ENCODE measurements around the gene AK9.
"Not testable (repeated sequence)": the region's sequence is repeated elsewhere in the genome, so short reads cannot be mapped to it uniquely, and the experiment has no call there.

The AK9 gene

DNA sequence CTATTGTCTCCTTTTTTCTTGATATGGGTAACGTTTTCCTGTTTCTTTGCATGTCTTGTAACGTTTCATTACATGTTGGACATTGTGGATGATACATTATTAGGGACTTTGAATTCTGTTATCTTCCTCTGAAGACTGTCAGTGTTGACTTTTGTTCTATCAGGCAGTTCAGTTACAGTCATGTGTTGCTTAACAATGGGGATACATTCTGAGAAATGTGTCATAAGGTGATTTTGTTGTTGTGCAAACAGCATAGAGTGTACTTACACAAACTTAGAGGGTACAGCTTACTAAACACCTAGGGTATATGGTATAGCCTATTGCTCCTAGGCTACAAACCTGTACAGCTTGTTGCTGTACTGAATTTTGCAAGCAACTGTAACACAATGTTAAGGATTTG, 64.7 kb downstream of the AK9 start:
- DNase-seq (ENCODE audit: low read depth in 2 of 3, low spot score in 1 of 3) = no peak

DNA sequence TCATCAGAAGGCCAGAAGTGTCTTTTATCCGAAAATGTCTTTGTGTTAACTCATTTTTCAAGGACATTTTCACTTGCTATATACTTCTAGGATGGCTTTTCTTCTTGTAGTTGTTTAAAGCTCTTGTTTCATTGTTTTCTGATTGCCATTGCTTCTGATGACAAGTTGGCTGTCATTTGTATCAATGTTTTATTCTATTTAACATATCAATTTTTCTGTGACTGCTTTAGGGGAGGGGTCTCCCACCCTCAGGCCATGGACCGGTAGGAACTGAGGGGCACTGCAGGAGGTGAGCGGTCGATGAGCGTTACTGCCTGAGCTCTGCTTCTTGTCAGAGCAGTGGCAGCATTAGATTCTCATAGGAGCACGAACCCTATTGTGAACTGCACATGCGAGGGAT, 65.8 kb downstream of the AK9 start:
- DNase-seq (ENCODE audit: low read depth in 2 of 3, low spot score in 1 of 3) = no peak

DNA sequence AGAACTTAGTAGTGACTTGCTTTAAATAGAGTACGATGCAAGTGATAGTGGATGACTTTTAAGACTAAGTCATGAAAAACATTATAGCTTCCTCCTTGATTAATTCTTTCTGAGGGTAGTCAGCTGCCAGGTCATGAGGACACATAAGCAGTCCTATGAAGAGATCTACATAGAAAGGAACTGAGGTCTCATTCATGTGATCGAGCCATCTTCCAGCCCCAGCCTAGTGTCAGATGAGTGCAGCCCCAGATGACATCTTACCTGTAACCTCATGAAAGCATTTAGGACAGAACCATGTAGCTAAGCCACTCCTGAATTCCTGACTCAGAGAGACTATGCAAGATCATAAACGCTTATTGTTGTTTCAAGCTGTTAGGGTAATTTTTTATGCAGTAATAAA, 67.7 kb downstream of the AK9 start:
- DNase-seq (ENCODE audit: low read depth in 2 of 3, low spot score in 1 of 3) = no peak

DNA sequence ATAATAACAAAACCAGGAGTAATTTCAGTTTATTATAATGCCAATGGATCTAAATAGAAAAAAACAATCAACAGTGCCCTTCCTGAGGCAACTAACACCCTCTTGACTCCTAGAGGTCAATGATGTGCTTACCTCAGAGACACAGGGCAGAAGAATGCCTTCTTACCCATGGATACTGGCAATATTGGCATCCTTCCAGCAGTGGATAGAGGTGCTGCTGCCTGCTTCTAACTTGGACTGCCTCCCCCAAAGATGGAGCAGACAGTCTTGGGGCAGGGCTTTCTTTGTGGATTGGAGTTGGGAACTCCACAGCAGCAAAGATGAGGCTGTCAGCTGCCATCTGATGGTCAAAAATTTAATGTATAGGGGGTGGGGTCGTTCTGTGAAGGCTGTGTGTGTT, 78.7 kb downstream of the AK9 start:
- no peak for DNase-seq (ENCODE audit: low read depth in 2 of 3, low spot score in 1 of 3)

DNA sequence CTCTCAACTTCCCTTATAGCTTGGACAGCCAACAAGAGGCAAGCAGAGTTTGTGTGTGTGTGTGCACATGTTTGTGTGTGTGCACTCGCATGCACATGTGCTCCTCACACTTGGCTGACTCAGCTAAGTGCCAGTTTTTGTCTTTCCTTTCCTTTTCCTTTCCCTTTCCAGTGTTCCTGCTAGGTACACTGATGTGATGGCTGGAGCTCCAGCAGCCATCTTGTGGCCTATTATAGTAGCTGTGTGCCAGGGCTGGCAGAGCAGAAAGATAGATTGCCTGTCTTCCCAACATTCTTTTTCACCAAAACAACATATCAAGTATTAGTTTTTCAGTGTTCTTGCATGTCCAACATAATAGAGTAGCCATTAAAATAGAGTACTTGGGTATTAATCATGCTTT, 79.5 kb downstream of the AK9 start:
- no peak for DNase-seq (ENCODE audit: low read depth in 2 of 3, low spot score in 1 of 3)

DNA sequence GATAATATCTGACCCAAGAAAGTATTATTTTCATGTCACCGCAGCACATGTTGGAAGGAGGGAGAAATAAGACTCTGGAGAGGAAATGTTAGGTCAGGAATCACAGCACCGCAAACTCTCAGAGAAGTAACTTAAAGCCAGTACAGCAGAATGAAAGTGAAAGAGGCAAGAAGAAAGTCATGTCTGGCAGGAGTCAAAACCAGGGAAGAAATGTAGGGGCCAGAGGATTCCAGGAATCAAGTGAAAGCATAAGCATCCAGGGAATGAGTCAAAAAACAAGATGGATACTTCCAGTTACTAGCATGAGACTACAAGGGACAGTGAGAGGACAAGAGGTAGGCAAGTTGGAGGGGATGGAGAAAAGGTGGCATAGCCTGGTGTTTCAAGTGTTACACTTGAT, 80.4 kb downstream of the AK9 start:
- DNase-seq (ENCODE audit: low read depth in 2 of 3, low spot score in 1 of 3) = no peak

DNA sequence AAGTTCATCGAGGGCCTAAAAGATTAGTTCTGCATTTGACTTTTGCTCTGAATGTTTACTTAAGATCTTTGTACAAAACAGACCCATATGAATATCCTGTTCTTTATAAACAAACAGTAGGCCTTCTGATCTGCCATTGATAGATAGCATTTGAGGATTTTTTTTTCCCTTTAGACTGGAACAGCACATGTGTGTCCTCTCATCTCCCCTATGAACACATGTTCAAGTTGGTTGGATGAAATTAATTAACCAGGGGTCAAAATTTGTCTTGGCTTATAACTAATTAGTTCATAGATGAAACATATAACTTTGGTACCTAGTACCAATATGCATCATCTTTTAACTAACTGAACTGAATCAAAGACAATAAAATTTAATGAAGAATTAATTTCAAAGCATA, 81.3 kb downstream of the AK9 start:
- no peak for DNase-seq (ENCODE audit: low read depth in 2 of 3, low spot score in 1 of 3)

DNA sequence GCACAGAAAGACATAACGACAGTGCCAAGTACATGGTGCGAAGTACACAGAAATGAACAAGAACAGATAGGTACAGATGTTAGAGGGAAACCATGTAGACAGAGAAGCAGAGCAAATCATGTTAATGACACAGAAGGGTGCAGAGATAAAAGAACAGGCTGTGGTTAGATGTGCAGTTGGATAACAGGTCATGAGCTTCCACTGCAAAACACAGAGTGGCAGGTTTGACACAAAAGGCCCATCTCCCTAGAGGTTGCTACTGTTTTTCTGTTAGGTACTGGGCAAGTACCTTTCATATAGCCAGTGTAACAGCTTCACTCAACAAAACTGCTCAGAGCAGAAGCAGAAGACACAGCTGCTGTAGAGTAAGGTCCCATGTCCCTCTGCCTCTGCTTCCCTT, 84.6 kb downstream of the AK9 start:
- DNase-seq (ENCODE audit: low read depth in 2 of 3, low spot score in 1 of 3) = no peak

DNA sequence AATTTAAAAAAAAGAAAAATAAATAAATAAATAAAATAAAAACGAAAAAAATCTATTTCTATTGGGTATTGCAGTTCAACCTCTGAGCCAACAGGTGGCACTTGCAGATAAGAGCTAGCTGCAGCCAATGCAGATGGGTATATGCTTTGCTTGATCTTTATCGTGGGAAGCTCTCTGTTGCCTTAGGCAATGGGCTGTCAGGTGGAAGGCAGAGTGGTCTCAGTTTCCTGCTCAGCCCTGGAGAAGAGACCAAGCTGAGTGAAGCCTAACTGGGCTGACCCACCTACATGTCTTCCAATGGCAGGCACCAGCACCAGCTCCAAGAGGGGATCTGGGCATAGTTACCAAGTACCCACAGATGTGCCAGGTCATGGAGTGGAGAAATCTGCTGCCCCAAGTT, 95.0 kb downstream of the AK9 start:
- DNase-seq (ENCODE audit: low read depth in 2 of 3, low spot score in 1 of 3) = no peak

DNA sequence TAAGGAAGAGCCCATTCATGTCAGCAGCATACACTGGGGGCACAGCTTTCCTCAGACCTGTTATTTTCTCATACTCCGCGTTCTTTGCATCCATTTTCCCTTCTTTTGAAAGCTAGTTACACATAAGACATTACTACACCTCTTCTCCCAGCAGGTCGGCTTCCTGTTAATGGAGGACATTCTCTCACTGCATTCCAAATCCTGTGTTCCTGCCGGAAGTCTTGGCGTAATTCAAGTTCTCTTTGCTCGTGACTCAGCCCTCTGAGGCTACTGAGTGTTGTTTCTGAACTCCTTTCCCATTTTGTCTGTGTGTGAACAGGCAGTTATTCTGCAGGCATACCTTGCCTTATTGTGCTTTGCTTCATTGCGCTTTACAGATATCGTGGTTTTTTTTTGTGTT, 110.5 kb downstream of the AK9 start:
- no peak for DNase-seq (ENCODE audit: low read depth in 2 of 3, low spot score in 1 of 3)

DNA sequence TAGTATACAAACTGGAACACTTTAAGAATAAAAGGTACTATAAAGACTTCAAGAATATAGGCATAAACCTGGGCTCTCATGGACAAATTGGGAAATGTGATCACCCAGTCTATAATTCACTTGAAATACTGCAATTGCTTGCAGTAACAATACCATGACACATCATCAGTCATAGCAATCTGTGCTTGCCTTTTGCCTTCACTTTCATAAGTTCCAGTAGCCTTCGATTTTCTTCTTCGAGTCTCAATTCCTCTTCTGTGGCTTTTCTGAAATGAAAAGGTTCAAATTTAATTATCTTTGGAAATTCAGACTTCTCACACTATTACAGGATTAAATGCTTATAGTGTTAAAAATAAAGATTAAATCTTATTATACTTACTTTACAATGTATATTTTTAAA, 111.6 kb downstream of the AK9 start:
- no peak for DNase-seq (ENCODE audit: low read depth in 2 of 3, low spot score in 1 of 3)

DNA sequence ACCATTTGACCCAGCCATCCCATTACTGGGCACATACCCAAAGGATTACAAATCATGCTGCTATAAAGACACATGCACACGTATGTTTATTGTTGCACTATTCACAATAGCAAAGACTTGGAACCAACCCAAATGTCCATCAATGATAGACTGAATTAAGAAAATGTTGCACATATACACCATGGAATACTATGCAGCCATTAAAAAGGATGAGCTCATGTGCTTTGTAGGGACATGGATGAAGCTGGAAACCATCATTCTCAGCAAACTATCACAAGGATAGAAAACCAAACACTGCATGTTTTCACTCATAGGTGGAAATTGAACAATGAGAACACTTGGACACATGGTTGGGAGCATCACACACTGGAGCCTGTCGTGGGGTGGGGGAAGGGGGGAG, 121.1 kb downstream of the AK9 start:
- DNase-seq (ENCODE audit: low read depth in 2 of 3, low spot score in 1 of 3) = not testable (repeated sequence)

DNA sequence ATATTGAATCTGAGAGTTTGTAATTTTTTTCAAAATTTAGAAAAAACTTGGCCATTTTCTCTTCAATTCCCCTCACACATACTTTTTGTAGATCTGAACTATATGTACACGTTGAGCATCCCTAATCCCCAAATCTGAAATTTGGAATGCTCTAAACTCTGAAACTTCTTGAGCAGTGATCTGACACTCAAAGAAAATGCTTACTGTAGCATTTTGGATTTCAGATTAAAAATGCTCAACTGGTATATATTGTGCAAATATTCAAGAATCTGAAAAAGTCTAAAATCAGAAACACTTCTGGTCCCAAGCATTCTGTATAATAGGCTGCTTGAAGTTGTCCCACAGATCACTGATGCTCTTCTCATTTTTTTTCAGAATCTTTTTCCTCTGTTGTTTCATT, 129.2 kb downstream of the AK9 start:
- DNase-seq (ENCODE audit: low read depth in 2 of 3, low spot score in 1 of 3) = no peak

DNA sequence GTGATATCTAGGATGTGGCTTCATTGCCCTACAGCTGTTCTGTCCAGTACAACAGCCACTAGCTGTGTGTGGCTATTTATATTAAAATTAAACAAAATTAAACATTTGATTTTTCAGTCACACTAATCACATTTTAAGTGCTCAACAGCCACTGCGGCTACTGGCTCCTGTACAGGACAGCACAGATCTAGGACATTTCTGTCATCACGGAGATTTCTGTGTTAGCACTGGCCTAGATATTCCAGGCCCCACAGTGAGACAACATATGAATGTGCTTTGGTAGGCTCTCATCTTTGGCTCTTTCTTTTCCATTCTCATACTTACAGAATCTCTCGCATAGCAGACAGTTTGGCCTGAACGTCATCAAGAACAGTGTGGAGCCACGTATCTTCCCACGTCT, 159.6 kb downstream of the AK9 start:
- no peak for DNase-seq (ENCODE audit: low read depth in 2 of 3, low spot score in 1 of 3)

DNA sequence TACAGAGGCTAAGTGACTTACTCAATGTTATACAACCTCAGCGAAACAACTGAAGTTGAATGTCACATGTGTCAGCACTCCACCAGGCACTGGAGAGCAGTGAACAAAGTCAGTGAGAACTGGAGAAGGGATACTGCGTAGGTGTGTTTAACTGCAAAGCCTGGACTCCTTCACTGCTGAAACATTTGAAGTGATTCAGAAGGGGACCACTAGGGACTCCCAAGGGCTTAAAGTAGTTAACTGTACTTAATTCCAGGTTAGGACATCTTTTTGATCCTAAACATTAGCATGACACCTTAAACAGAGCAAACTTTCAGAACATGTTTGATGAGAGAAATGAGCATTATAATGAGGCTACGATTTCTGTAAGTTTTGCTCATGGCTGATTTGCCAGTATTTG, 163.0 kb downstream of the AK9 start:
- no peak for DNase-seq (ENCODE audit: low read depth in 2 of 3, low spot score in 1 of 3)

DNA sequence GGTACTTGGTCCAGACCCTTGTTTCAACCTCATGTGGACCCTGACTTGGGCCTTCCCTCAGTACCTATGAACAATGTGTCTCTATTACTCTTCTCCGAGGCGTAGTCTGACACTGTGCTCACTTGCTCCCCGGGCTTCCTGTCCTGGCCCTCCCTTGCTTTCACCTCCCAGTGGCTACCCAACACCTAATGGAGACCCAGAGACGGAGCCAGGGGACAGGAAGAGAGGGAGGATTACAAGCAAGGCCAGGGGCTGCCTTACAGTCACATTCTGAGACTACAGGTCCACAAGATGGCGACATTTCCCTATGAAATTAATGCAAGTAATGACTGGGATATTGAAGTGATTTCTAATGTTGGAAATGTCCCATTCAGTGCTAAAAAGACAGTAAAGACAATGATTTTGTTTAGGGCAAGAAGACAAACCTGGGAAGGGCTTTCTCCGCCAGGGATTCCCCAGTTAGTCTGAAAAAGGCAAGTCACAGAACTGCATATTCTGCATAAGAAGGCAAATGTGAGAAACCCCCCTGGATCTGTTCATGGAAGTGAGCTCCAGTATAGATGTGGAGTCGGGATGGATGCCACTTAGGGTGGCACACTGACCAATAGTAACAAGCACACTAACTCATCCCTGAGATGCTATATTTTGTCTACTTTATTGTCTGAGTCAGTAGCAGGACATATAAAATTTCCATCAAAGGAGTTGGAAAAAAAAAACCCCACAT, 163.9 kb downstream of the AK9 start:
- peak; percentile 10 to 74 (median 28) for DNase-seq (ENCODE audit: low read depth in 2 of 3, low spot score in 1 of 3)

DNA sequence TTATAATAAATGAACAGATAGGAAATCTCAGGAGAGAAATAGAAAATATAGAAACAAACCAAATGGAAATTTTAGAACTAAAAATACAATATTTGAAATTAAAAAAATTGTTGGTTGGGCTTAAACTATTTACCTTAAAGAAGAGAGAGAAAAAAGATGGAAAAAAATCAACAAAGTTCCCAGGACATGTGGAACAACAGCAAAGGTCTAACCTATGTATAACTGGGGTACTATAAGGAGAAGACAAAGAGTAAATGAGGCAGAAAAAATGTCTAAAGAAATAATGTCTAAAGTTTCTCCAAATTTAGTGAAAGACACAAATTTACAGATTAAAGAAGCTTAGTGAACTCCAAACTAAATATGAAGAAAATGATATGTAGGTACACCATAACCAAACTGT, 166.9 kb downstream of the AK9 start:
- DNase-seq (ENCODE audit: low read depth in 2 of 3, low spot score in 1 of 3) = no peak

DNA sequence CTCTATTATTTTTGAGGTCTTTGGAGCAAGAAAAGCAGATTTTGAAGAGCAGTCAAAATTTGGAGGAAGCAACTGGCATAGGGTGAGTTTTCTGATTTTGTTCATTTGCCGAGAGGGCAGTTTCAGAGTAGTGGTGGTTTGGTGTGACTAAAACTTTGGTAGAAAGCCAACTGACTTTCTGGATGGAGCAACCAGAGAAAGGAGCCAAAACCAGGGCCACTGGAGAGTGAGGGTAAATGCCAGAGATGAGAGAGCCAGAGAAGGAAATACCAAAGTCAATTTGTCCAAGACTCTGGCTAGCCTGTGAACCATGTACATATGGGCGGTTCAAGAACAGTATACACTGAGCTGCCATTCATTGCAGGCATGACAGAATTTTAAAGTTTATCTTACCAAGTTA, 167.5 kb downstream of the AK9 start:
- no peak for DNase-seq (ENCODE audit: low read depth in 2 of 3, low spot score in 1 of 3)

DNA sequence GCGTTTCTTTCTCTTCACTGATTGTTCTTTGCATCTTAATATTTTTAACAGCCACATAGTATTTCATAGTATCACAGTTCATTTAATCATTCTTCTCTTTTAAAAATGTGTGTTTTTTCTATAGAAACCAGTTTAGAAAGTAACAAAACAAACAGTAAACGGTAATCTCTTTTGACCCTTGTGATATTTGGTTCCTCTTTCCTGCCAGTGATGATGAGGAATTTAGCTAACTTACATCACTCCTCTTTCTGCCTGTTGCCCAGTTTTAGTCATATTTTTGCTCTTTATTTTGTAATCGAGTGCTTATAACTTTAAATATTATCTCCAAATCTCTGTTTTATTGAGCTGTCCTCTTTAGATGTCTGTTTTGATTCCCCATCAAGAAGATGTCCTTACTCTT, 169.9 kb downstream of the AK9 start:
- DNase-seq (ENCODE audit: low read depth in 2 of 3, low spot score in 1 of 3) = no peak

DNA sequence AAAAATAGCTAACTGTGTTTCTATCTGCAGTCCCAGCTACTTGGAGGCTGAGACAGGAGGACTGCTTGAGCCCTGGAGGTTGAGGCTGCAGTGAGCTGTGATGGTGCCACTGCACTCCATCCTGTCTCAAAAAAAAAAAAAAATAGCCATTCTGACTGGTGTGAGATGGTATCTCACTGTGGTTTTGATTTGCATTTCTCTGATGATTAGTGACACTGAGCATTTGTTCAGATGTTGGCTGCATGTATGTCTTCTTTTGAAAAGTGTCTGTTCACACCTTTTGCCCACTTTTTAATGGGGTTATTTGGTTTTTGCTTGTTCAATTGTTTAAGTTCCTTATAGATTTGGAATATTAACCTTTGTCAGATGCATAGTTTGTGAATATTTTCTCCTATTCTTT, 171.4 kb downstream of the AK9 start:
- DNase-seq (ENCODE audit: low read depth in 2 of 3, low spot score in 1 of 3) = not testable (repeated sequence)

DNA sequence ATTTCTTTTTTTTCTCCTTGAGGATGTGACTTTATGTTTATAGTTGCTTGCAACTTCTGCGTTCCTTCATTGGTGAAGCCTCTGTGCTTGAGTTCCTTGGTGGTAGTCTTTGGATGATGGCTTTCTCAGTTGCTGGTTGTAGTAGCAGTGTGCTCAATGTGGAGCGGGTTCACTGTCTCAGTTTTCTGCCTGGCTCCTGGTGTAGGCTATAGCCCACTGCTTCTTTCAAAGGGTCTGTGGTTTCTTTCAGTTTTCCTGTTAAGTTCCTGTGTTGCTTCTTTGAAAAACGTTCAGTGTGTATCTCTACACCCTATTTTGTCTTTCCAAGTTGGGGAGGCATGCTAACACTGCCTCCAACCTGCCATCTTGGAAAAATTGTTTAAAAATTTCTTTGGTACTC, 174.1 kb downstream of the AK9 start:
- DNase-seq (ENCODE audit: low read depth in 2 of 3, low spot score in 1 of 3) = no peak

DNA sequence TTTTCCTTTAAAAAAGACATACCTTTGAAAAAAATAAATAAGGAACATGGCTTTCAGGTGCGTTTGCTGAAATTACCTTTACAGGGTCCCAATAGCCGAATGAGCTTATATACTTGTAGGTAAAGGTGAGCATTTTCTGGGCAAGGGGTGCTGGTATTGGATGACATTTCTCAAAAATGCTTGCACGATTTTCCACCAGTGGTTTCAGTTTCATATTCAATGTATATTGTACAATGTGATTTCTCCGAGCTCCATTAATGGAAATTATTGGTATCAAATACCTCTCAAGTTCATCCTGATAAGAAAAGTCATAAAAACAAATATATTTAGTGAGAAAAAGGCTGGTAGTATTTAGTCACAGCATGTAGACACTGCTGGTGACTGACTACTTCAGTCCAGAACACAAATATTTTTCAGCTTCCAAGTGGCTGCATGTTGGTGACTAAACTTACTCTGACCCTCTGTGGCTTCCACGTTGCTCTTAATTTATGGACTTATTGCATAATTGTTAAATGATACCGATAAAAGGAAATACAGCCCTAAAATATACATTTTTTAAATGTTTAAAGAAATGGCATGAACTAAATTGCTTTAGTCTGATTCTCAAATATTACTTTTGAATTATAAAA, 175.1 kb downstream of the AK9 start:
- DNase-seq (ENCODE audit: low read depth in 2 of 3, low spot score in 1 of 3) = no peak

DNA sequence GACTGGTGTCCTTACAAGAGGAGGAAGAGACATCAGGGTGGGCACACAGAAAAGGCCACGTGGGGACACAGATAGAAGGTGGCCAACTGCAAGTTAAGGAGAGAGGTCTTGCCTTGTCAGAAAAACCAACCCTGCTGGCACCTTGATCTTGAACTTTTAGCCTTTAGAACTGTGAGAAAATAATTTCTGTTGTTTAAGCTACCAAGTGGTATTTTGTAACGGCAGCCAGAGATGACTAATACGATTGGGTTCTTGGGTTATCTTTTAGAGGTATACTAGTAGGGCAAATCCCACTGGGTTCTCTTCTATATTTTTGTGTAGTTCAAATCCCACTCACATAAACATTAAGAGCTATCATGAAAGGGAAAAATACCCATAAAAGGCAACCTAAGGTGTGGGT, 176.1 kb downstream of the AK9 start:
- no peak for DNase-seq (ENCODE audit: low read depth in 2 of 3, low spot score in 1 of 3)

Measured in stimulated activated CD4-positive, alpha-beta T cell treated with anti-CD3 and anti-CD28 coated beads, Interleukin-12 subunit alpha, Interleukin-12 subunit beta, amount 100 ng/mL, for 48 hours (primary cell).